H1 (cell line): ENCODE measurements around the gene CBY1. TPM values are rescaled to one million over a fixed set of nuclear protein-coding genes. Genes with fewer than 3 reads are reported as not detected.

ENCODE experiments used
- HDAC6 ChIP-seq: IDR thresholded peaks from one replicate; pipeline ENCODE4 v1.7.1; 2012; ENCODE audit warnings: low read depth, mild to moderate bottlenecking, inconsistent platforms, low read length, moderate library complexity
- MAX ChIP-seq: IDR thresholded peaks from 2 replicates; pipeline ENCODE4 v1.6.1; 2012; ENCODE audit warnings: inconsistent platforms
- SIN3A ChIP-seq, 2 experiments: IDR thresholded peaks in 1 of 2; conservative IDR thresholded peaks in 1 of 2; 2 replicates each; pipeline ENCODE4 v1.6.1; 2011 to 2012; ENCODE audit warnings: low read length in 2 of 2, improper control_type of control experiment in 1 of 2, low read depth in 1 of 2, mild to moderate bottlenecking in 1 of 2
- polyA plus RNA-seq, 7 experiments: library from polyadenylated mRNA; depleted of rRNA in 3 of 7; stranded (reverse) in 5 of 7; unstranded in 2 of 7; fragments of >200 nt in 5 of 7; fragments of 200-250 nt in 2 of 7; gene quantifications; 1 replicate in 5 of 7; 2 replicates in 1 of 7; 4 replicates in 1 of 7; pipeline versions ENCODE4 v1.2.1 to v1.2.3, GENCODE V29; 2011 to 2013; ENCODE audit warnings: missing spikeins in 2 of 7, mixed read lengths in 2 of 7
- total RNA-seq: library from RNA; stranded (reverse); fragmentation: NEBNext Ultra II Directional; extraction: Animal tissue kit (Norgen Biotek cat#: 25700); gene quantifications from 2 replicates; pipeline ENCODE4 v1.2.1, GENCODE V29; 2021

Gene CBY1
- total and polyA plus RNA-seq, 2 of the 8 experiments (the other 6 are each of a cell fraction or from before 2014, with no cell fraction given): 23.2 to 30.2 TPM

GRCh38 chr22:38721551-38721950 is 65.1 kb downstream of the CBY1 start (continued):
- TF ChIP-seq MAX (no peak), SIN3A (conservative IDR thresholded peaks at IDR 0.05 in 1 of 2, IDR thresholded peaks at IDR 0.05 in 1 of 2; ENCODE audit: low read depth in 1 of 2, low read length in 2 of 2) (no peak), HDAC6 (no peak)

Other genes with a start within 250 kb of the CBY1 start
- gene KCNJ4, start 201.4 kb upstream of the CBY1 start, total RNA-seq: 2.2 and 2.3 TPM in 2 replicates
- 1.4 TPM in 2 replicates for gene KCNJ4, start 201.4 kb upstream of the CBY1 start, polyA plus RNA-seq (2011; rRNA removed)
- gene KDELR3, start 188.5 kb upstream of the CBY1 start, total RNA-seq: 7.8 and 7.9 TPM in 2 replicates
- gene KDELR3, start 188.5 kb upstream of the CBY1 start, polyA plus RNA-seq (2011; rRNA removed): 8.0 and 13.0 TPM in 2 replicates
- gene DDX17, start 150.3 kb upstream of the CBY1 start, total RNA-seq: 441 and 448 TPM in 2 replicates
- 437 and 698 TPM in 2 replicates for gene DDX17, start 150.3 kb upstream of the CBY1 start, polyA plus RNA-seq (2011; rRNA removed)
- gene DMC1, start 86.5 kb upstream of the CBY1 start, total RNA-seq: 7.1 and 7.2 TPM in 2 replicates
- gene DMC1, start 86.5 kb upstream of the CBY1 start, polyA plus RNA-seq (2011; rRNA removed): 3.8 and 20.2 TPM in 2 replicates
- 3.8 and 3.9 TPM in 2 replicates for gene FAM227A, start 246 bp upstream of the CBY1 start, total RNA-seq
- 2.1 TPM in 2 replicates for gene FAM227A, start 246 bp upstream of the CBY1 start, polyA plus RNA-seq (2011; rRNA removed)
- 125 and 138 TPM in 2 replicates for gene TOMM22, start 25.3 kb downstream of the CBY1 start, total RNA-seq
- 47.8 and 84.0 TPM in 2 replicates for gene TOMM22, start 25.3 kb downstream of the CBY1 start, polyA plus RNA-seq (2011; rRNA removed)
- gene JOSD1, start 44.3 kb downstream of the CBY1 start, total RNA-seq: 20.2 and 21.3 TPM in 2 replicates
- gene JOSD1, start 44.3 kb downstream of the CBY1 start, polyA plus RNA-seq (2011; rRNA removed): 16.7 and 18.4 TPM in 2 replicates
- gene GTPBP1, start 49.3 kb downstream of the CBY1 start, total RNA-seq: 91.8 and 92.0 TPM in 2 replicates
- gene GTPBP1, start 49.3 kb downstream of the CBY1 start, polyA plus RNA-seq (2011; rRNA removed): 53.1 and 80.2 TPM in 2 replicates
- gene SUN2, start 99.4 kb downstream of the CBY1 start, total RNA-seq: 10.5 and 11.7 TPM in 2 replicates
- gene SUN2, start 99.4 kb downstream of the CBY1 start, polyA plus RNA-seq (2011; rRNA removed): 5.1 and 8.3 TPM in 2 replicates
- gene DNAL4, start 137.5 kb downstream of the CBY1 start, total RNA-seq: 7.8 and 8.8 TPM in 2 replicates
- gene DNAL4, start 137.5 kb downstream of the CBY1 start, polyA plus RNA-seq (2011; rRNA removed): 14.0 and 23.4 TPM in 2 replicates
- 5.8 and 6.4 TPM in 2 replicates for gene NPTXR, start 187.4 kb downstream of the CBY1 start, total RNA-seq
- 3.7 and 4.9 TPM in 2 replicates for gene NPTXR, start 187.4 kb downstream of the CBY1 start, polyA plus RNA-seq (2011; rRNA removed)
- 27.5 and 28.2 TPM in 2 replicates for gene CBX6, start 215.6 kb downstream of the CBY1 start, total RNA-seq
- gene CBX6, start 215.6 kb downstream of the CBY1 start, polyA plus RNA-seq (2011; rRNA removed): 10.6 and 11.7 TPM in 2 replicates